GM23338 (cell line): ENCODE measurements around the gene IL22RA1.

Source experiments
- EZH2 ChIP-seq: fragments of 200-600 bp; sonication (generic); IDR thresholded peaks from one replicate; pipeline ENCODE4 v1.8.0; 2017; ENCODE audit warnings: antibody characterized with exemption, mild to moderate bottlenecking, low read depth; ENCODE audit not compliant: unreplicated experiment
- NANOG ChIP-seq: IDR thresholded peaks from 2 replicates; pipeline ENCODE4 v1.6.1; 2016; ENCODE audit warnings: antibody characterized with exemption, borderline replicate concordance
- TF ChIP-seq, protein P1 (sequence below), 2 experiments: fragments of 200-600 bp in 1 of 2; sonication (generic) in 1 of 2; conservative IDR thresholded peaks; 2 replicates each; pipeline versions ENCODE4 v1.5.1 to v1.6.1; 2016 to 2017; ENCODE audit warnings: antibody characterized with exemption in 2 of 2, low read depth in 2 of 2, mild to moderate bottlenecking in 2 of 2, moderate library complexity in 1 of 2

DNA sequence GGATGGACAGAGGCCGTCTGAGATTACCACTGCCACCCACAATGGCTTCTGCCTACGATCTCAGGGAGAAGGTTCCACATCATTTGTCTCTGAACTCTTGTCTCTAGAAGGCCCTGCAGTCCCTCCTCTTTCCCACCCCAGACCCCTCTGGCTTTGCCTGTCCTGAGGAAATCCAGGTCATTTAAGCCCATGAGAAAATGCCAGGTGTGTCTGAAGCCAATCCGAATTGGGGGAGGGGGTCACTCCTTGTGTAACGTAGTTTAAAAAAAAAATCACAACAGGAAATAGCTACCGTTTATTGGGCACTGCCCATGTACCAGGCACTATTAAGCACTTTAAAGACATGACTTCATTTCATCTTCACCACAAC, 23.5 kb downstream of the IL22RA1 start:
- TF ChIP-seq, protein P1, sequence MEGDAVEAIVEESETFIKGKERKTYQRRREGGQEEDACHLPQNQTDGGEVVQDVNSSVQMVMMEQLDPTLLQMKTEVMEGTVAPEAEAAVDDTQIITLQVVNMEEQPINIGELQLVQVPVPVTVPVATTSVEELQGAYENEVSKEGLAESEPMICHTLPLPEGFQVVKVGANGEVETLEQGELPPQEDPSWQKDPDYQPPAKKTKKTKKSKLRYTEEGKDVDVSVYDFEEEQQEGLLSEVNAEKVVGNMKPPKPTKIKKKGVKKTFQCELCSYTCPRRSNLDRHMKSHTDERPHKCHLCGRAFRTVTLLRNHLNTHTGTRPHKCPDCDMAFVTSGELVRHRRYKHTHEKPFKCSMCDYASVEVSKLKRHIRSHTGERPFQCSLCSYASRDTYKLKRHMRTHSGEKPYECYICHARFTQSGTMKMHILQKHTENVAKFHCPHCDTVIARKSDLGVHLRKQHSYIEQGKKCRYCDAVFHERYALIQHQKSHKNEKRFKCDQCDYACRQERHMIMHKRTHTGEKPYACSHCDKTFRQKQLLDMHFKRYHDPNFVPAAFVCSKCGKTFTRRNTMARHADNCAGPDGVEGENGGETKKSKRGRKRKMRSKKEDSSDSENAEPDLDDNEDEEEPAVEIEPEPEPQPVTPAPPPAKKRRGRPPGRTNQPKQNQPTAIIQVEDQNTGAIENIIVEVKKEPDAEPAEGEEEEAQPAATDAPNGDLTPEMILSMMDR (conservative IDR thresholded peaks at IDR 0.05; ENCODE audit: low read depth in 2 of 2) = no peak
- TF ChIP-seq NANOG = no peak
- no peak for TF ChIP-seq EZH2
